ENCODE results near the gene DLG1. TPM values are rescaled to one million over a fixed set of nuclear protein-coding genes. Genes with fewer than 3 reads are reported as not detected.

The DLG1 gene
- total and polyA plus RNA-seq, 2 of the 4 experiments (the other 2 are of a cell fraction): 21.2 to 57.7 TPM

DNA sequence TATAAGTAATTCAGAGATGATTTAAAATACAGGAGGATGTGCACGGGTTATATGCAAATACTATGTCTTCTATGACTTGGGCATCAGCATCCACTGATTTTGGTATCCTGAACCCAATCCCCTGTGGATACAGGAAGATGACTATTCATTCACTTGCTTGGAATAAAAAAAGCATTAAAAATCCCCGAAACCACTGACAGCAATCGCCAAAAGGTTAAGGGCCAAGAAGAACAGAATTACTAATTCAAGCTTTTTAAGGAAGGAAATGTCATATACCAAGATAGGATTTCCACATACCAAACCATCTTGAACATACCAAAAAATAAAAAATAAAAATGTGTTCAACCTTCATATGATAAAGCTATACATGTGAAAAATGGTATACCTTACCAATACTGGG is 93.7 kb downstream of the DLG1 start:
- Histone ChIP-seq H3K4me1 (ENCODE audit: control insufficient read depth, insufficient read depth, low read length) (no peaks in the 10 kb centered on the region), H2AK9ac (replicated peaks; ENCODE audit: low read depth, low read length, poor library complexity) (no peak overlapping the region), H4K91ac (ENCODE audit: insufficient read depth, low read depth, low read length) (no peak overlapping the region), H3K79me1 (ENCODE audit: low read depth in 1 of 2, low read length in 2 of 2) (peaks cover 31 to 52% of the 10 kb centered on the region in 2 experiments), H2BK120ac (ENCODE audit: low read depth, low read length) (no peak overlapping the region), H4K8ac (ENCODE audit: low read depth in 2 of 2, low read length in 2 of 2) (no peak overlapping the region), H3K4me2 (ENCODE audit: low read depth, low read length) (no peak overlapping the region), H2BK15ac (ENCODE audit: low read depth, low read length) (no peak overlapping the region), H3K23ac (ENCODE audit: low read depth, low read length) (no peak overlapping the region), H3K9ac (ENCODE audit: low read depth, low read length) (no peak overlapping the region), H4K5ac (ENCODE audit: low read depth, low read length) (no peak overlapping the region), H3K27me3 (ENCODE audit: control insufficient read depth, insufficient read depth, low read length) (no peaks in the 10 kb centered on the region), H2BK5ac (ENCODE audit: low read depth, low read length, poor library complexity, severe bottlenecking) (no peak overlapping the region), H3K14ac (replicated peaks; ENCODE audit: low read depth, low read length) (no peak overlapping the region), H4K20me1 (ENCODE audit: insufficient read depth, low read length) (peaks cover 45% of the 10 kb centered on the region), H3K56ac (ENCODE audit: extremely low read depth, insufficient read depth, low read length) (no peak overlapping the region), H3K27ac (ENCODE audit: insufficient read depth, low read length) (no peak overlapping the region), H3K9me1 (ENCODE audit: insufficient read depth, low read length) (no peaks in the 10 kb centered on the region; the same call in 1 of the 2 replicates), H2AFZ (replicated peaks; ENCODE audit: low read length, poor library complexity) (no peak overlapping the region), H3K36me3 (ENCODE audit: control insufficient read depth, insufficient read depth, low read length) (no peaks in the 10 kb centered on the region), H3K4ac (ENCODE audit: low read depth, low read length) (no peak overlapping the region), H3K18ac (ENCODE audit: low read depth, low read length) (no peak overlapping the region), H3K4me3 (ENCODE audit: insufficient read depth, low read depth, low read length) (no peak overlapping the region), H2AK5ac (ENCODE audit: low read depth, low read length) (no peak overlapping the region), H3K9me3 (ENCODE audit: control insufficient read depth, insufficient read depth, low read length) (no peaks in the 10 kb centered on the region), H2BK20ac (ENCODE audit: low read depth, low read length) (no peak overlapping the region)
- TF ChIP-seq, protein P1, sequence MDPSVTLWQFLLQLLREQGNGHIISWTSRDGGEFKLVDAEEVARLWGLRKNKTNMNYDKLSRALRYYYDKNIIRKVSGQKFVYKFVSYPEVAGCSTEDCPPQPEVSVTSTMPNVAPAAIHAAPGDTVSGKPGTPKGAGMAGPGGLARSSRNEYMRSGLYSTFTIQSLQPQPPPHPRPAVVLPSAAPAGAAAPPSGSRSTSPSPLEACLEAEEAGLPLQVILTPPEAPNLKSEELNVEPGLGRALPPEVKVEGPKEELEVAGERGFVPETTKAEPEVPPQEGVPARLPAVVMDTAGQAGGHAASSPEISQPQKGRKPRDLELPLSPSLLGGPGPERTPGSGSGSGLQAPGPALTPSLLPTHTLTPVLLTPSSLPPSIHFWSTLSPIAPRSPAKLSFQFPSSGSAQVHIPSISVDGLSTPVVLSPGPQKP (IDR thresholded peaks at IDR 0.05; ENCODE audit: borderline replicate concordance, low read depth, low read length): no peak
- no peak for TF ChIP-seq RAD21 (IDR thresholded peaks at IDR 0.05; ENCODE audit: low read length)
- no peak for TF ChIP-seq RFX5 (IDR thresholded peaks at IDR 0.05; ENCODE audit: low read depth, low read length)
- TF ChIP-seq CHD1 (IDR thresholded peaks at IDR 0.05; ENCODE audit: low read depth, low read length): no peak
- no peak for TF ChIP-seq BHLHE40 (IDR thresholded peaks at IDR 0.05; ENCODE audit: low read depth, low read length)
- BruUV-seq (replicated peaks): no TSS peak
- in situ Hi-C loops (cut with MboI; ENCODE audit: low sequenced_read_pairs): no loop called here
- no CpG with 5 or more reads among the region's 3 CpGs for WGBS, 2 experiments (ENCODE audit: extremely low coverage in 2 of 2, insufficient read length in 1 of 2)
- POLR2A ChIA-PET (ENCODE audit: unreplicated experiment): no interaction called here
- ATAC-seq (ENCODE audit: low read depth) (no peak), DNase-seq (no peak)
- intact Hi-C loops (cut with micrococcal nuclease): no loop called here
- dilution Hi-C loops (cut with HindIII; ENCODE audit: low sequenced_read_pairs, unreplicated experiment): no loop called here
- CTCF ChIA-PET: interaction anchor here (1.0 kb wide), 1 partner anchor 12 kb away, joined by 3 read pairs; no protein-coding TSS in a partner anchor

Measured in IMR-90 (cell line).